Endothelial cell of umbilical vein (primary cell): ENCODE measurements around the gene ORMDL1. TPM values are rescaled to one million over a fixed set of nuclear protein-coding genes. Genes with fewer than 3 reads are reported as not detected.

Experiments used
- BruUV-seq: library from RNA; stranded (reverse); fragments of 400-500 nt; replicated peaks from 2 replicates; lab custom pipeline; 2021; lab: Mats Ljungman, UMichigan
- CTCF ChIA-PET: fragments of 300-600, 350-600 bp; sonication (Branson Sonifier 250); formaldehyde crosslinking; loops from one replicate; lab custom pipeline; 2021; ENCODE audit warnings: antibody characterized with exemption, inconsistent platforms; lab: Charles Lee
- POLR2A ChIA-PET: fragments of 300-600, 350-600 bp; sonication (Branson Sonifier 250); formaldehyde crosslinking; loops from one replicate; lab custom pipeline; 2021; ENCODE audit warnings: antibody characterized with exemption, inconsistent platforms; lab: Charles Lee
- DNase-seq: peaks from one replicate; pipeline ENCODE4 v3.0.0-alpha.2; 2011; ENCODE audit warnings: low read depth, low spot score
- FAIRE-seq: peaks from 2 replicates; lab custom pipeline; 2011; peaks lifted over from hg19 to GRCh38; lab: Jason Lieb, UNC
- H2AFZ ChIP-seq: 2 replicates; pipeline ENCODE4 v1.6.0; 2012; ENCODE audit warnings: low read depth, low read length, control low read depth, inconsistent platforms
- H3K27ac ChIP-seq: 2 replicates; pipeline ENCODE4 v1.5.1; 2011; ENCODE audit warnings: low read depth, mild to moderate bottlenecking, control low read depth, low read length, moderate library complexity; ENCODE audit not compliant: insufficient read depth
- H3K27me3 ChIP-seq, 2 experiments: 2 replicates each; pipeline versions ENCODE4 v1.6.0 to v1.6.1; 2011; ENCODE audit warnings: low read length in 2 of 2, mixed read lengths in 1 of 2; ENCODE audit not compliant: control insufficient read depth in 2 of 2, insufficient read depth in 2 of 2
- H3K36me3 ChIP-seq, 2 experiments: 2 replicates in 1 of 2; 3 replicates in 1 of 2; pipeline ENCODE4 v1.5.1; 2011; ENCODE audit warnings: low read length in 2 of 2, mild to moderate bottlenecking in 1 of 2, moderate library complexity in 1 of 2; ENCODE audit not compliant: control insufficient read depth in 2 of 2, insufficient read depth in 2 of 2; ENCODE audit errors: extremely low read depth in 1 of 2
- H3K4me1 ChIP-seq: 3 replicates; pipeline ENCODE4 v1.5.1; 2011; ENCODE audit warnings: mild to moderate bottlenecking, low read length; ENCODE audit not compliant: control insufficient read depth, insufficient read depth; ENCODE audit errors: extremely low read depth
- H3K4me2 ChIP-seq: 2 replicates; pipeline ENCODE4 v1.6.1; 2011; ENCODE audit warnings: low read length, control low read depth, mixed read lengths; ENCODE audit not compliant: insufficient read depth
- H3K4me3 ChIP-seq, 3 experiments: fragments of 200-600 bp in 1 of 3; sonication (generic), shearing (Covaris generic) in 1 of 3; replicated peaks in 1 of 3; 2 replicates each; pipeline ENCODE4 v1.5.1; 2011 to 2016; ENCODE audit warnings: control low read depth in 3 of 3, low read length in 3 of 3, mild to moderate bottlenecking in 2 of 3, inconsistent platforms in 1 of 3, low read depth in 1 of 3, moderate library complexity in 1 of 3; ENCODE audit not compliant: insufficient read depth in 1 of 3
- H3K79me2 ChIP-seq: 2 replicates; pipeline ENCODE4 v1.6.0; 2012; ENCODE audit warnings: low read length, inconsistent platforms; ENCODE audit not compliant: control insufficient read depth, insufficient read depth
- H3K9ac ChIP-seq: replicated peaks from 2 replicates; pipeline ENCODE3; 2011; ENCODE audit warnings: low read length, control low read depth; ENCODE audit not compliant: insufficient read depth; ENCODE audit errors: extremely low read depth
- H3K9me1 ChIP-seq: replicated peaks from 3 replicates; pipeline ENCODE4 v1.6.0; 2011; ENCODE audit warnings: mild to moderate bottlenecking, low read length; ENCODE audit not compliant: control insufficient read depth, insufficient read depth; ENCODE audit errors: extremely low read depth
- H3K9me3 ChIP-seq: replicated peaks from 2 replicates; pipeline ENCODE4 v1.5.1; 2012; ENCODE audit warnings: low read length, inconsistent platforms; ENCODE audit not compliant: control insufficient read depth, insufficient read depth
- H4K20me1 ChIP-seq: replicated peaks from 2 replicates; pipeline ENCODE3; 2011; ENCODE audit warnings: mild to moderate bottlenecking, low read length; ENCODE audit not compliant: control insufficient read depth, insufficient read depth; ENCODE audit errors: extremely low read depth
- CTCF ChIP-seq, 2 donors: IDR thresholded peaks; 1 replicate in 1 of 2; 2 replicates in 1 of 2; pipeline ENCODE4 v1.5.1; 2011; ENCODE audit warnings: low read length in 2 of 2, mild to moderate bottlenecking in 2 of 2, moderate library complexity in 2 of 2, control low read depth in 1 of 2, inconsistent platforms in 1 of 2, low read depth in 1 of 2; ENCODE audit not compliant: insufficient read depth in 1 of 2; ENCODE audit errors: extremely low read depth in 1 of 2
- EZH2 ChIP-seq: IDR thresholded peaks from 2 replicates; pipeline ENCODE4 v1.6.1; 2012; ENCODE audit warnings: borderline replicate concordance, low read depth, mild to moderate bottlenecking, moderate library complexity, low read length, inconsistent platforms; ENCODE audit not compliant: severe bottlenecking
- FOS ChIP-seq: IDR thresholded peaks from 2 replicates; pipeline ENCODE4 v1.6.1; 2011; ENCODE audit warnings: mild to moderate bottlenecking, low read length, moderate library complexity, borderline replicate concordance; ENCODE audit not compliant: insufficient read depth
- GATA2 ChIP-seq: IDR thresholded peaks from 2 replicates; pipeline ENCODE4 v1.7.0; 2011; ENCODE audit warnings: low read depth, mild to moderate bottlenecking, moderate library complexity, mixed read lengths, low read length; ENCODE audit not compliant: insufficient read length, insufficient read depth
- JUN ChIP-seq: IDR thresholded peaks from 2 replicates; pipeline ENCODE4 v1.6.1; 2011; ENCODE audit warnings: borderline replicate concordance, low read depth; ENCODE audit not compliant: insufficient read length, insufficient read depth
- MAX ChIP-seq: IDR thresholded peaks from 2 replicates; pipeline ENCODE4 v1.6.1; 2011; ENCODE audit not compliant: insufficient read depth, insufficient read length
- MYC ChIP-seq: IDR thresholded peaks from one replicate; pipeline ENCODE4 v1.6.1; 2011; ENCODE audit warnings: mild to moderate bottlenecking, low read depth, low read length
- POLR2A ChIP-seq: IDR thresholded peaks from 2 replicates; pipeline ENCODE4 v1.6.1; 2012; ENCODE audit warnings: low read depth, mild to moderate bottlenecking, control low read depth, low read length
- POLR2AphosphoS5 ChIP-seq: IDR thresholded peaks from 2 replicates; pipeline ENCODE4 v1.6.1; 2012; ENCODE audit warnings: low read depth, mild to moderate bottlenecking, control low read depth, low read length, moderate library complexity; ENCODE audit not compliant: insufficient read depth
- dilution Hi-C: fragments of 300-500 bp; cut with MboI; formaldehyde crosslinking; loops from one replicate; pipeline ENCODE4 v1.15.0; 2019; ENCODE audit warnings: low sequenced_read_pairs; ENCODE audit not compliant: extremely low pct_ligation_motif_present
- intact Hi-C: fragments of 100-400 bp; cut with micrococcal nuclease; formaldehyde crosslinking; loops from one replicate; pipeline ENCODE4 v1.10.0; 2022
- polyA plus RNA-seq, 4 experiments: library from polyadenylated mRNA; depleted of rRNA in 3 of 4; stranded (reverse) in 3 of 4; unstranded in 1 of 4; fragments of >200 nt; gene quantifications; 2 replicates each; pipeline versions ENCODE4 v1.2.1 to v1.2.3, GENCODE V29; 2011 to 2012; ENCODE audit warnings: missing spikeins in 1 of 4
- total RNA-seq: library from RNA; stranded (reverse); gene quantifications from 2 replicates; pipeline ENCODE4 v1.2.3, GENCODE V29; 2021

Gene ORMDL1
- total and polyA plus RNA-seq, 2 donors (not counting 3 experiments of a cell fraction or from before 2014, with no cell fraction given) = 54.5 to 58.0 TPM

- DNase-seq (no peak), FAIRE-seq (no peak)
- Histone ChIP-seq H3K9ac (no peak overlapping the region), H3K4me3 (no peak overlapping the region), H3K9me1 (no peaks in the 10 kb centered on the region), H3K36me3 (no peaks in the 10 kb centered on the region), H4K20me1 (no peaks in the 10 kb centered on the region), H3K9me3 (no peaks in the 10 kb centered on the region), H3K79me2 (no peaks in the 10 kb centered on the region), H3K4me1 (no peaks in the 10 kb centered on the region), H3K27ac (no peak overlapping the region), H3K4me2 (no peak overlapping the region), H3K27me3 (no peaks in the 10 kb centered on the region), H2AFZ (no peak overlapping the region)
- dilution Hi-C loops = no loop called here
- TF ChIP-seq EZH2 = no peak
- intact Hi-C loops = no loop called here
- ChIA-PET POLR2A (no interaction called here), CTCF (no interaction called here)
- no TSS peak for BruUV-seq
Observed at GRCh38 chr2:189726271-189726670, 57.9 kb downstream of the ORMDL1 start.

GRCh38 chr2:189723192-189723591 lies 60.9 kb downstream of the ORMDL1 start:
- H3K4me3 ChIP-seq = no peak overlapping the region
- H3K9me3 ChIP-seq = no peaks in the 10 kb centered on the region
- no peak overlapping the region for H2AFZ ChIP-seq
- dilution Hi-C loops (no loop called here), intact Hi-C loops (no loop called here)
- FAIRE-seq (no peak), DNase-seq (no peak)
- H3K9me1 ChIP-seq = no peaks in the 10 kb centered on the region
- no peaks in the 10 kb centered on the region for H3K27me3 ChIP-seq
- H4K20me1 ChIP-seq = no peaks in the 10 kb centered on the region
- no TSS peak for BruUV-seq
- H3K4me2 ChIP-seq = no peak overlapping the region
- ChIA-PET POLR2A (no interaction called here), CTCF (interaction anchor here (0.7 kb wide), 1 partner anchor 40 kb away, joined by 3 read pairs; the partner anchor contains the start of gene OSGEPL1)
- H3K36me3 ChIP-seq = no peaks in the 10 kb centered on the region
- H3K9ac ChIP-seq = no peak overlapping the region
- TF ChIP-seq EZH2 (no peak), POLR2AphosphoS5 (no peak), CTCF (IDR thresholded peaks at IDR 0.05; ENCODE audit: extremely low read depth in 1 of 2, insufficient read depth in 1 of 2, low read depth in 1 of 2, low read length in 2 of 2) (no peak), MAX (no peak), POLR2A (no peak), JUN (no peak), FOS (no peak), MYC (no peak), GATA2 (no peak)
- no peaks in the 10 kb centered on the region for H3K4me1 ChIP-seq
- H3K27ac ChIP-seq = no peak overlapping the region
- H3K79me2 ChIP-seq = no peaks in the 10 kb centered on the region
